ENCODE data around the gene FLRT3.

DNA sequence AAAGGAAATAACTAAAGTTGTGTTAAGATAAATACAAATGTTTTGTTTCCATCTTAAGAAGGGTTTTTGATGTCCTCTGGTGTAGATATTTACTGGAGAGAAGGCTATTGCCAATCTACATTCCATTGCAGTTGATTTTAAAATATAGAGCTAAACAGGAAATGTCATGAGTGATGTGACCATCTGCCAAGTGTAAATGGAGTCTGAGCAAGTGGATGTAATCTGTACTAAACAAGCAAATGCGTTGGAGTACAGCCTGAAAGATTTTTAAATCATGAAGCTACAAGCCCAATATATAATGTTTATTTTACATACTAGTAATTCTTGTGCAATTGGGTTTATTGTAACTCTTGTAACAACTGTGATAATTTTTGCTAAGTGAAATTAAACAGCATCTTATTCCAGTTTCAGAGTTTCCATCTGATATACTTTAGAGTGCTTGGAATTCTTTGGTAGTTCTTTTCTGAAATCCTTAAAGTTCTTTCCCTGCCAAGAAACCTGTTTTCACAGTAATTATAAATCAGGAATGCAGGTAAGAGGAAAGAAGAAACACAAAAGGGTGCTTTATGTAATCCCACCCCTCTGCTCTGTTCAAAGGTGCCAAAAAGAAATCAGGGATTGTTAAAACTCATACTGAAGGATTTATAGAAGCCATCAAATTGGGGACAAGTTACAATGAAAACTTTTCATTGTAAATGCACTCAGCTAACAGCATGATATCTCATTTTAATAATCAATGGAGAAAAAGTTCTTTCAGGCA lies 47.2 kb upstream of the FLRT3 start:
- TF ChIP-seq, protein P1, sequence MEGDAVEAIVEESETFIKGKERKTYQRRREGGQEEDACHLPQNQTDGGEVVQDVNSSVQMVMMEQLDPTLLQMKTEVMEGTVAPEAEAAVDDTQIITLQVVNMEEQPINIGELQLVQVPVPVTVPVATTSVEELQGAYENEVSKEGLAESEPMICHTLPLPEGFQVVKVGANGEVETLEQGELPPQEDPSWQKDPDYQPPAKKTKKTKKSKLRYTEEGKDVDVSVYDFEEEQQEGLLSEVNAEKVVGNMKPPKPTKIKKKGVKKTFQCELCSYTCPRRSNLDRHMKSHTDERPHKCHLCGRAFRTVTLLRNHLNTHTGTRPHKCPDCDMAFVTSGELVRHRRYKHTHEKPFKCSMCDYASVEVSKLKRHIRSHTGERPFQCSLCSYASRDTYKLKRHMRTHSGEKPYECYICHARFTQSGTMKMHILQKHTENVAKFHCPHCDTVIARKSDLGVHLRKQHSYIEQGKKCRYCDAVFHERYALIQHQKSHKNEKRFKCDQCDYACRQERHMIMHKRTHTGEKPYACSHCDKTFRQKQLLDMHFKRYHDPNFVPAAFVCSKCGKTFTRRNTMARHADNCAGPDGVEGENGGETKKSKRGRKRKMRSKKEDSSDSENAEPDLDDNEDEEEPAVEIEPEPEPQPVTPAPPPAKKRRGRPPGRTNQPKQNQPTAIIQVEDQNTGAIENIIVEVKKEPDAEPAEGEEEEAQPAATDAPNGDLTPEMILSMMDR (IDR thresholded peaks at IDR 0.05; ENCODE audit: insufficient read depth, low read depth, low read length) = no peak
- no peak for TF ChIP-seq EZH2 (IDR thresholded peaks at IDR 0.05; ENCODE audit: insufficient read depth, low read length)
